ENCODE results near the gene CAPN9.
"Not testable (repeated sequence)": the region's sequence is repeated elsewhere in the genome, so short reads cannot be mapped to it uniquely, and the experiment has no call there.

CAPN9 gene, protein sequence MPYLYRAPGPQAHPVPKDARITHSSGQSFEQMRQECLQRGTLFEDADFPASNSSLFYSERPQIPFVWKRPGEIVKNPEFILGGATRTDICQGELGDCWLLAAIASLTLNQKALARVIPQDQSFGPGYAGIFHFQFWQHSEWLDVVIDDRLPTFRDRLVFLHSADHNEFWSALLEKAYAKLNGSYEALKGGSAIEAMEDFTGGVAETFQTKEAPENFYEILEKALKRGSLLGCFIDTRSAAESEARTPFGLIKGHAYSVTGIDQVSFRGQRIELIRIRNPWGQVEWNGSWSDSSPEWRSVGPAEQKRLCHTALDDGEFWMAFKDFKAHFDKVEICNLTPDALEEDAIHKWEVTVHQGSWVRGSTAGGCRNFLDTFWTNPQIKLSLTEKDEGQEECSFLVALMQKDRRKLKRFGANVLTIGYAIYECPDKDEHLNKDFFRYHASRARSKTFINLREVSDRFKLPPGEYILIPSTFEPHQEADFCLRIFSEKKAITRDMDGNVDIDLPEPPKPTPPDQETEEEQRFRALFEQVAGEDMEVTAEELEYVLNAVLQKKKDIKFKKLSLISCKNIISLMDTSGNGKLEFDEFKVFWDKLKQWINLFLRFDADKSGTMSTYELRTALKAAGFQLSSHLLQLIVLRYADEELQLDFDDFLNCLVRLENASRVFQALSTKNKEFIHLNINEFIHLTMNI

DNA sequence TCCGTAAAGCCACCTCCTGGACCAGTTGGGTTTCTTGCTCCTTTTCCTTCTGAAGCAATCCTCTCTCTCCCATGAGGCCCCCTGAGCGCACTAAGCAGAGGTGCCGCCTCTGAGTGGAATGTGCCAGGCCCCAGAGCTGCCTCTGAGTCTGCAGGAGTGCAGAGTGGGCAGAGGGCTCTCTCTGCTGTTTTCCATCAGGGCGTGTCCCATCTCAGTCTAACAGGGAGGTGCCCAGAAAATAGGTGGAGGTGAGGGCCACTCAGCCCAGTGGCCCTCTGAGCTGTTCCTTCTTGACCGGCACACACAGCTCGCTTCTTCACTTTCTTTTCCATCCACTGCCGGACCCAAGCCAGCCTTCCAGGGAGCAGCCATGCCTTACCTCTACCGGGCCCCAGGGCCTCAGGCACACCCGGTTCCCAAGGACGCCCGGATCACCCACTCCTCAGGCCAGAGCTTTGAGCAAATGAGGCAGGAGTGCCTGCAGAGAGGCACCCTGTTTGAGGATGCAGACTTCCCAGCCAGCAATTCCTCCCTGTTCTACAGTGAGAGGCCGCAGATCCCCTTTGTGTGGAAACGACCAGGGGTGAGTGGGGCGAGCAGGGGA, at the start of gene CAPN9:
CAPN9 (plus strand) TSS at position 262 of the 604 bp plus-strand sequence; CDS start at position 371, 109 bp downstream.
- DNase-seq (ENCODE audit: low read depth), result no peak

DNA sequence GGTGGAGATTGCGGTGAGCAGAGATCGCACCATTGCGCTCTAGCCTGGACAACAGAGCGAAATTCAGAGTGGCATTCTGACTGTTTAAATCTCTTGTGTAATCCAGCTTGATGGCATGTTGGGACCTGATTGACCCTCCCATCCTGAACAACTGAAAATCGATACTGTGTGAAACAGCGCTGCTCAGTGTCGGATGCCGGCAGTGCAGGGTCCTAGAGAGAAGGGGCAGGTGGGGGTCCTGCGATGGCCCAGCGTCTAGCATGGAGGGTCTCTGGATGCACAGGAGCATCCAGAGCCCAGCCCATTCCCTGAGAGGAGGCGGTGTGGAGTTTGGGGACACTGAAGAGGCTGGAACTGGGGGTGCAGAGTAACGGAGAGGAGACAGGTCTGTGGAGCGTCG, 49.1 kb upstream of the CAPN9 start:
- DNase-seq (ENCODE audit: low read depth), result no peak

DNA sequence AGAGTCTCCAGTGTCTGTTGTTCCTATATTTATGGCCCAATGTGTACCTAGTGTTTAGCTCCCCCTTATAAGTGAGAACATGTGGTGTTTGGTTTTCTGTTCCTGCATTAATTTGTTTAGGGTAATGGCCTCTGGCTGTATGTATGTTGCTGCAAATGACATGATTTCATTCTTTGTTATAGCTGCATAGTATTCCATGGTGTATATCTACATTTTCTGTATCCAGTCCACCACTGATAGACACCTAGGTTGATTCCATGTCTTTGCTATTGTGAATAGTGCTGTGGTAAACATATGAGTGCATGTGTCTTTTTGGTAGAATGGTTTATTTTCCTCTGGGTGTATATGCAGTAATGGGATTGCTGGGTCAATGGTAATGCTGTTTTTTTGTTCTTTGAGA, 48.2 kb upstream of the CAPN9 start:
- DNase-seq (ENCODE audit: low read depth), result not testable (repeated sequence)

DNA sequence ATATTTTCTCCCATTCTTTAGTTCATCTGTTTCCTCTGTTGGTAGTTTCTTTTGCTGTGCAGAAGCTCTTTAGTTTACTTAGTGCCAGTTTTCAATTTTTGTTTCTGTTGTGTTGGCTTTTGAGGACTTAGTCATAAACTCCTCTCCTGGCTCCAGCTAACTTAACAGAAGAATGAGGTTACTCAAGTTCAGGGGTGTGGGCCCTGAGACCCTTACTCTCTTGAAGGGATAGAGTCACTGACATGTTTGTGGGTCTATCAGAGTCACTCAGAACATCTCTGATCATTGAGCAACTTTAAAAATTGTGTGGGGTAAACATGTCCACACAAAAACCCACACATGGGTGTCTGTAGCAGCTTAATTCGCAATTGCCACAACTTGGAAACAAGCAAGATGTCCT, 47.5 kb upstream of the CAPN9 start:
- DNase-seq (ENCODE audit: low read depth), result no peak

DNA sequence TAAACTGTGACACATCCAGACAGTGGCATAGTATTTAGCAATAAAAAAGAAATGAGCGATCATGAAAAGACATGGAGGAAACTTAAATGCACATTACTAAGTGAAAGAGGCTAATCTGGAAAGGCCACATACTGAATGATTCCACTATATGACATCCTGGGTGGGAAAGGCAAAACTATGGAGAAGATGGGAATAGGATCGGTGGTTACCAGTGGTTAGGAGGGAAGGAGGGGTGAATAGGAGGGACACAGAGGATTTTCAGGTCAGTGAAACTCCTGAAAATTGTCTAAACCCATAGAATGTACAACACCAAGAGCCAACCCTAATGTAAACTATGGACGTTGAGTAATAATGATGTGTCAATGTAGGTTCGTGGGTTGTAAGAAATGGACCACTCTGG, 47.1 kb upstream of the CAPN9 start:
- no peak for DNase-seq (ENCODE audit: low read depth)

DNA sequence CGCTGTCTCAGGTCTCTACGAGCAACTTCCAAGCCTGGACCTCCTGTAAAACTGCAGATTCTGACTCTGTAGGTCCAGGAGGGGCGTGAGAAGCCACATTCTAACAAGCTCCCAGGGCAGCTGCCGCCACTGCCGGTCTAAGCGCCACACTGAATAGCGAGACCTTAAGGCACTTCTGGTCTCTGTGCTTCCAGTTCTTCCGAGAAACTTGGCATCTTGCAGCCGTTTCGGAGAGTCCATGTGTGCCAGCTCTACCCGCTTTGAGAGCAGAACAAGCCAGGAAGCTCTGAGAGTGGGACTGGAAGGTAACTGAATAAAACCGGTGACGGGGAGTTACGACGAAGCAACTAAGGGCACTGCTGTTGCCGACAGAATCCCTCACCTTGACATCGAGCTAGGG, 45.8 kb upstream of the CAPN9 start:
- no peak for DNase-seq (ENCODE audit: low read depth)

DNA sequence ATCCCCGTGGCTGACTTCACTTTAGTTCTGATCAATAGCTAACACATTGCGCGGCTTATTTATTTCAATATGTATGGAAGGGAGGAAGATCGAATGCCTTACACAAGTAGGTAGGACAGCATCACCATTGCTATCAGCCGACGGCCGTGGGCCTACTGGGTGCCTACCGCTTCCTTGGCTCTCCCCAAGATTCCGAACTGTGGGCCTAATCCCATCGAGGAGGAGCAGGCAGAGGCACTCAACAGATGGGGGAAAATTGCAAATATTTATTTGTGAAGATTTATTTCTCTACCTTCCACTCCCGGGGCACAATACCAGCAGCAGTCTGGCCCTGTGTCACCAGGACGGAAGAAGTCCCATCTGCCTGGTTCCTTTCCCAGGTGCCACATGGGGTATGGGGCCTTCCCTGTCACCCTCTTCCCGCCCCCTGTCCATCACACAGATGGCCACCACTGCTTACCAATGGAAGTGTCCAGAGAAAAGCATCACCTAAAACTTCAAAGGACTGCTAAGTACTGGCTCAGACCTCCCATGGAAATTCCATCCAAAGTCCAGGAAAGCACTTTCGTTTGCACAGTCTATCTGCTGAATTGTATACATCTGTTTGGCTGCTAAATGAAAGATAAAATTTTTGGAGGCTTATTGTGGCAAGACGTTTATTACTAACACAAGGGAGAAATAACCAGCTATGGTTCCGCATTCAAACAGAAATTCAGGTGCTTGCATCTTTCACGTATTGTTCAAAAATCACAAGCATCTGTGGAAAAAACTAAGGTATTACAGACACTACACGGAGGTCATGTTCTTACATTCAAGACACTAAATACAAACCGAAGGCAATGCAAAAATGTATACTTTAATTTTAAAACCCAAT, 45.1 kb upstream of the CAPN9 start:
- DNase-seq (ENCODE audit: low read depth), result no peak

DNA sequence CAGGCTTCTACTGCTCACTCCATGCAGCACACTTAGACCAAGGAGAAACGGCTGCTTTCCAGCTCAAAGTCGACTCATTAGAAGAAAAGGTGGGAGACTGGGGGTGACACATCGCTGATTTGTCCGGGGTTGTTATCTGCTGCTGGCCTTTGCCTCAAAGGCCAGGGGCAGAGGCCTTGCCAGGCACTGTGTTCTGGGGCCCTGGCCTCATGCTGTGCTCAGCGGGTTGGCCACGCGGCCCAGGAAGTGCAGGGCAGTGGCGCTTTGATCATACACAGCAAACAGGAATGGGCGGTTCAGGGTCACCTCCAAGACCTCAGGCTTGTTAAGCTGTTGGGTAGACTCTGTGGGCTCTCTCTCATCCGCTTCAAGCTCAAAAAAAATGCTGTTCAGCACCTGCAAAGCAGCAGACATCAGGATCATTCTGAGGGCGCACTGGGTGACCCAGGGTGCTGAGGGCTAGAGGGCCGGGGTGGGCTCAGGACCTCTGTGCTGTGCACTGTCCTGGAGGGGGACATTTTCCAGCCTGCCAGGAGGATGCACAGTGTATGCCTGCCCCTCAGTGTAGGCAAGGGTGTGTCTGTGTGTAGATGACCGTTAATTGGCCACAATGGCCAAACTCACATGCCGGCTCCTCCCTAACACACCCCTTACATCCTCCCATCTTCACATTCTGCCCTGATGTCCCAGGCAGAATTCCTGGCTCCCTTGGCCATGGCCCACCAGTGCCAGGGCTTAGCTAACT, 44.1 kb upstream of the CAPN9 start:
- no peak for DNase-seq (ENCODE audit: low read depth)

DNA sequence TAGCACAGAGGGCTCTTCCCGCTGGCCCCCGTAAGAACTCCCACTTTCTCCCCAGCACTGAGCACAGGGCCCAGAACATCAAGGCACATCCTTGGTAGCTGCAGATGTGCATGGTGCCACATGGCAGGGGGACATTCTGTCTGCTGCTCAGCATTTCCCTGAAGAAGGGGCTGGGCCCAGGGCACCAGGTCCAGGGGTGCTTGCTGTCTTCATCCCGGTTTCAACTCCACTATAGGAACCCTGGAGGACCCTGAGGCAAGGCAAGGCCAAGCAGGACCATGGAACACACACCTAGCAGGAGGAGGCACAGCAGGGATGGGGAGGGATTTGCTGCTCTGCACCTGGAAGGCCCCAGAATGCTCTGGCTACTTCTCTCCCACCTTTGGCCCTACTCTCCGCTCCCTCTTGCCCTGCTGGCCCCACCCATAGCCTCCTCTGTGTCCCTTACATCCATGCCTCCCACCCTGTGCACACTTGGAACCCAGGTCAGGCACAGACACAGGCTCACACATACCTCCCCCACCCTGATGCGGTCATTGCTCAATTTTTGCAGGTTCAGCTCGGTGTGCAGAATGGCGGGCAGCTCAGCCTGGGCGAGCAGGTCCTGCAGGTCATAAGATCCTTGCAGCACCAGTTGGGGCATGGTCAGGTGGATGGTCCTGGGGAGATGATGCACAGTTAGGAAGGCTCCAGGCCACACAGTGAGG, 43.4 kb upstream of the CAPN9 start:
- no peak for DNase-seq (ENCODE audit: low read depth)

DNA sequence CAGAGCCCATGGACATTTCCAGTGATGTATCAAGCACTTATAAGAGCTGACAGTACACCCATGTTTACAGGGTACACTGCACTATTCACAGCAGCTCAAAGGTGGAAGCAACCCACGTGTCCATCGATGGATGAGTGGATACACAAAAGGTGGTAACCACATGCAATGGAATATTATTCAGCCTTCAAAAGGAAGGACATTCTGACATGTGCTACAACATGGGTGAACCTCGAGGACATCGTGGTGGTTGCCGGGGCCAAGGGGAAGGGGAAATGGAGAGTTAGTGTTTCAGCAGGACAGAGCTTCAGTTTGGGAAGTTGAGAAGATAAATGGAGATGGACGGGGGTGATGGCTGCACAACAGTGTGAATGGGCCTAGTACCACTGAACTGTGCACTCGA, 42.4 kb upstream of the CAPN9 start:
- DNase-seq (ENCODE audit: low read depth), result no peak

DNA sequence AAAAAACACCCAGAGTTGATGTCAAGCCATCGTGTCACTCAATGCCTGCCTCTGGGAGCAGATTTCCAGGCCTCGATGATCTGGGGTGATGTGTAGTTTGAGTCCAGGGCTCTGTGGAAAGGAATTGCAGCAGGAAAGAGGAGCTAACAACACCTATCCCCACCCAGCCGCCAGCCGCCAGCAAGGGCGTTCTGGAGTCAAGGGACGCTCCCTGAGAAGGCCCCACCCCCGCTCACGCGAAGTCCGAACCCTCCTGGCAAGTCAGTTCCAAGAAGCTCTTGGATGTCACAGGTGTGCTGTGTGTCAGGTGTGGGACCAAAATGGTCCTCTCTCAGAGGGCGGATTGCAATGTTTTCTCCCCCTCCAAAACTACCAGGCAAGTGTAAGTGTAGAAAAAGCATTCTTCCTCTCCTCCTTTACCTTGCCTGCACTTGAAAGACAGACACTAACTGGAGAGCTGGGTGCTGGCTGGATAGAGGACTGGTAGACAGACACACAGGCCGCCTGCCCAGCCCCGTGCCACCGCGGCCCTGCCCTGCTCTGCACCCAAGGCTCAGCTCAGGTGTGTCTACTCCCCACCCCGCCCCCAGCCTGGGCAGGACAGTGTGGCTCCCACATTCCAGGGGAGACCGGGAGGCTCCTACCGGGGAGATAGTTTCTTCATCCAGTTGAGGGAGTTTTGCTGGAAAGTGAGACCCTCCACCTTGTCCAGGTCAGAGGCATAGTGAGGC, 41.7 kb upstream of the CAPN9 start:
- DNase-seq (ENCODE audit: low read depth), result no peak

DNA sequence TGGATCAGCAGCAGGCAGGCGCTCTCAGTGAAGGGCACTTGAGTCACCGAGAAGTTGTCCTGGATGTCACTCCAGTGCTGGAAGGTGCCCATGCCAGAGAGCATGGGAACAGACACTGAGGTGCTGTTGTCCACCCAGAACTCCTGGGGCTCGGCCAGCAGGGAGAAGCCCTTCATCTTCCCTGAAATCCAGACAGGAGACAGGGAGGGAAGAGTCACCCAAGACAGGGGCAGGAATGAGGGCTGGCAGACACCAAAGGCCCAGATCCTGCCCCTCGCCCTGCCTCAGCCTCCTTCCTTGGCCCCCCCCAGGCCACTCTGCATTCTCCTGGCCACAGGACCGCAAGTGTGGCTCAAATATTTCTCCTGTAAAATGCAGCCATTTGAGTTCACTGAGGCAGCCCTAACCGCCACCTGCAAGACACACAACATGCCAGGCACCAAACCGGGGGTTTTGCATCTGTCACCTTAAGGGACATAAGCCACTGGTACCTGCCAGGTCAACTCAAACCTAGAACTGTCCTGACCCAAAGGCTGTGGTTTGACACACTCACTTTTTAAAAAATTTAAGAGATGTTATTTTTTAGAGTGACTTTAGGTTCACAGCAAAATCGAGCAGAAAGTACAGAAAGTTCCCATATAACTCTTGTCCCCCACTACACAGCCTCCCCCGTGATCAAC, 41.0 kb upstream of the CAPN9 start:
- DNase-seq (ENCODE audit: low read depth), result no peak

DNA sequence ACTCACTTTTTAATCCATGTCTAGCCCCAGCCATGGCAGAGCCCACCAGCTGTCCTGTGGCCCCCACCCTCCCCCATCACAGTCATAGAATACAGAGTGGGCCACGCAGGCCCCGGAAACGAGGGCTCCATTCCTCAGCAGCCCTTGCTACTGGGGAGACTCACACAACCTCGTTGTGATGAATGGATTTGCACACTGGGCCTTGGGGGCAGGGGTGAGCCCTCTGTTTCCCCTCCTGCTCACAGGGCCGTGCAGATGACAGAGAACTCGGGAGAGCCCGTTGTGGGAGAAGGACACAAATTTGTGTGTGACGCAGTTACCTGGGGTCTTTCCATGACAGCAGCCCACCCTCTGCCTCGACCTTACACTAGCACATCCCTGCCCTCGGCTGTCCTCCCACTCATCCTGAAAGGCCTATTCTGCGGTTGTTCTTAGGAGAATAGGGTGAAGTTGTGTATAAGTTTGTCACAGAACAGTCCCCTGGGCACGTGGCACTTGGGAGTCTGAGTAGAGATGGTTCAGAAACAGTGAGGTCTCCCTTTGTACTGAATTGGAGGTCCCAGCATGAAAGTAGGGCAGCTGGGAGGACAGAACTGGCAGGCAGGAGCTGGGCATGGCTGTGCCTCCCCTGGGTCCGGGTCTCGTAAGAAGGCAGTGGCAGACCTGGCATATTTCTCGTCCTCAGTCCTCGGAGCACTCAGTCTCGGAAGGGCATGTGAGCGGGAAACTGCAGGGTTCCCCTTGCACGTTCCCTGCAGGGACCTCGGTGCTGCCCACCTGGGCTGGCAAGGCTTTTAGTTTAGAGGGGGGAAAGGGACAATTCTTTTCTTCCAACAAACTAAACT, 40.1 kb upstream of the CAPN9 start:
- DNase-seq (ENCODE audit: low read depth), result no peak

DNA sequence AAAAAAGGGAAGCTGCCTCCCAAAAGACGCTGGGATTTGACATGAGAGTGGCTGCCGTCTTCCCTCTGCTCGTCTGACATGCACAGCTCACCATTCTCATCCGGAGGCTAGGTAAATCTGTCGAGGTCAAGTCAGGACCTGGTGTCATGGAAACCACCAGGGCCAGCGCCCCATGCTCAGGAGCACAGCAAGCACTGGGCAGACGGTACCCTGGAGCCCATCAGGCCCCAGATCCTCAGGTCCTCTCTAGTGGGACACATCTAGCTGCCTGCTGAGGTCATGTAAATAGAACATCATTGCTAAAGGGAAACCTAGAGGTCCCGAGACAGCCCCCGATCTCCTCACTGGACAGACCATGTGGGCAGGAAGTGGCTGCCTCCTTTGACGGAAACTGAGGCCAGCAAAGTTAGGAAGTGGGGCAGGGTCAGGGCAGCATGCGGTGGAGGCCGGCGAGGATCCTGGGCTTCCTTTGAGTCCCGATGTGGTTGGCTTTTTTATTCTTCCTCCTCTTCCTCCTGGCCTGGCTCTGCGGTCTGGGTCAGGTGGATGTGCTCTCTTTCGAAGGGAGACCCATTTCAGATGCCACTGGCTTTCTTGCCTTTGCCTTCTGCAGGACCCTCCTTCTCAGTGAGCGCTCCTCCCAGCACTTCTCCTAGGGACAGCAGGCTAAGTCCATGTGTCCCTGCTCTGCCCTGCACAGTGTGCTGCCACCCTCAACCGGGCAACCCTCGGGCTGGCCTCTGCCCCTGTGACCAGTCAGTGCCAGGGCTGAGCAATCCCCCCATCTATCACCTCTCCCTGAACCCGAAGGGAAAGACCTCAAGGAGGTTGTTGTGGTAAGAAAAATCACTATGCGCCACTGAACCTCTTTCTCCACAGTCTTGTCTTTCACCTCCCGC, 39.2 kb upstream of the CAPN9 start:
- no peak for DNase-seq (ENCODE audit: low read depth)

DNA sequence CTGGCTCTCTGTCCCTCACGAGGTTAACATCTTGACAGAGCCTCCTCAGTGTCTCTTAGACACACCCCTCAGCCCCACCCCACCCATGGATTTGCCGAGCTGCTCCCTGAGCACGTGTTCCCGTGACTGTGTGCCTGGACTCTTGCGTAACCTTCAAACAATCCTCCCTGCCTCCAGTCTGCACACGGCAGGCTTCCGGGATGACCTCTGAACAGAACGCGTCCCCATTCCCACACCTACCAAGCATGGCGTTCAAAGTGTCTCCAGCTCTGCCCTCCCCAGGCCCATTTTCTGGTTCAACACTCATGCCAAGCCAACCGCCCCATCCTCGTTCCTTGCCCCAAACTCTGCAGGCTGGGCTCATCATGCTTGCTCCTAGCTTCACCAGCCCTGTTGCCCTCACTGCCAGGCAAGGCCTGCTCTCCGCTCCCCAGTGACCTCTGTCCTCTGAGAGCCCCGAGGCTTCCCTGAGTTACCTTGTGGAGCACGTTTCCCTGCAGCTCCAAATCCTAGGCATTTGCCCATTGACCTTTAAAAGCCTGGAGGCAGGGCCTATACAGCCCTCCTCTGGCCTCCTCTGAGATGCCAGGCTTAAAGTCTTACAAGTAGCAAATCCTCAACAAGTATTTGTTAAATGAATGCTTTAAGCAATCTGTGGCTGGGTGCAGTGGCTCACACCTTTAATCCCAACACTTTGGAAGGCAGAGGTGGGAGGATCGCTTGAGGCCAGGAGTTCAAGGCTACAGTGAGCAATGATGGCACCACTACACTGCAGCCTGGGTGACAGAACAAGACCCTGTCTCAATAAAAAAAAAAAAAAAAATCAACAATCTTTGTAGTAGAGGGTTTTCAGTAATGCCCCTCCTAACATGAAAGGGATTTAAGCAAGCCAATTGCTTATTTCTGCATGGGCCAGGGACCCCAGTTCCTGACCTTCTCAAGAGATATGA, 38.3 kb upstream of the CAPN9 start:
- no peak for DNase-seq (ENCODE audit: low read depth)

All from fibroblast of the conjunctiva (primary cell).